ENCODE measurements around the gene TECTB.

TECTB gene

GRCh38 chr10:112307358-112308124 is 24.3 kb downstream of the TECTB start:
- peak; percentile 69 for DNase-seq (ENCODE audit: low spot score)
- TF ChIP-seq CTCF (IDR thresholded peaks at IDR 0.05; ENCODE audit: extremely low read depth, missing control alignments) = peak; percentile 49

- no peak for DNase-seq (ENCODE audit: low spot score)
- no peak for TF ChIP-seq CTCF (IDR thresholded peaks at IDR 0.05; ENCODE audit: extremely low read depth, missing control alignments)
Observed at GRCh38 chr10:112308125-112308502, 24.9 kb downstream of the TECTB start.

- no peak for DNase-seq (ENCODE audit: low spot score)
- TF ChIP-seq CTCF (IDR thresholded peaks at IDR 0.05; ENCODE audit: extremely low read depth, missing control alignments) = no peak
Observed at GRCh38 chr10:112311481-112311880, 28.3 kb downstream of the TECTB start.

DNA sequence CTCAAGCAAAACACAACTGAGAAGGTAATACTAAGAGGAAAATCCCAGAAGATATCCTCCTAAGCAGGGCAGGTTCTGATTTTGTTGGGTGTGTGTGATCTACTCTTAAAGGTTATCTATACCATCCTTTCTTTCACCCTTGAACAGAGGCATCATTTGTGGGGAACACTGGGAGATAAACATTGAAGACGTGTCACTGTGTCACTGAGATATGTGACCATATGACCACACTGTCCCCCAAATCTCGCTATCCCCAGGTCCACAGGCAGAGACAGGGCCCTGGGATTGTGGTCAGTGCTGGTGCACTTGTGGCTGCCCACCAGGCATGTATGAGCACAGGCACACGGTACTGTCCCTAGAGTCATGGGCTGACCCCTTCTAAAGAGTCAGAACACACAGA is 30.0 kb downstream of the TECTB start:
- no peak for TF ChIP-seq CTCF (IDR thresholded peaks at IDR 0.05; ENCODE audit: extremely low read depth, missing control alignments)
- no peak for DNase-seq (ENCODE audit: low spot score)

DNA sequence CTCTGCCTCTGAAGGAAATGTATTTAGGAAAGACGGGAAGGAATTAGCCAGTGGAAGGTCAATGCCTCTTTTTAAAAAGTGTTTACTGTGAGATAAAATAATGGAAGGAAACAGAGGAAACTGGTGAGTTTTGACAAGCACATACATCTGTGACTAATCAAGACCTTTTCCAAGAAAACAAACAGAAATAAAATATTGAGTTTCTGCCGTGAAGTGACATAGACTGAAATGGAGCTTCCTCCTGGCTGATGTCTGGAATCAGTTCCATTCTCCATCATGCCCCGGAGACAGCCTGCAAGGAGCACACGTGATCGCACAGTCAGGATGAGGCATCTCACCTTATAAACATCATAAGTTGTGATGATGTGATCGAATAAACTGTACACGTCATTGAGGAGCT is 30.7 kb downstream of the TECTB start:
- TF ChIP-seq CTCF (IDR thresholded peaks at IDR 0.05; ENCODE audit: extremely low read depth, missing control alignments) = no peak
- no peak for DNase-seq (ENCODE audit: low spot score)

- peak; percentile 68 for DNase-seq (ENCODE audit: low spot score)
- peak; percentile 82 for TF ChIP-seq CTCF (IDR thresholded peaks at IDR 0.05; ENCODE audit: extremely low read depth, missing control alignments)
Observed at GRCh38 chr10:112314822-112315474, 31.7 kb downstream of the TECTB start.

DNA sequence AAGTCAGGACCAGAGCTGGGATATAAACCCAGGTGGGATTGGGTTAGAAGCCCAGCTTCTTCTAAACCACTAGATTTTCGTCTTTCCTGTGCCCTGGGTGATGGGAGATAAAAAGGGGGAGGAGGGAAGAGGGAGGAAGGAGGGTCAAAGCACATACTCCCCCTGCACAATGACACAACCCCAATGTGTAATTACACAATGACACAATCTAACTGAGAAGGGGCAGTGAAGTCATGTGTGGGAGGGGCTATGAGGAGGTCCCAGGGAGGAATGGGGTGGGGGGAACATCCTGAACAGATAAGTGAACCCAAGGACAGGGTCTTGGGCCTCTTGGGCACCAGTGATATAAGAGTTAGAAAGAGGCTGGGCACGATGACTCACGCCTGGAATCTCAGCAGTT is 44.5 kb downstream of the TECTB start:
- no peak for TF ChIP-seq CTCF (IDR thresholded peaks at IDR 0.05; ENCODE audit: extremely low read depth, missing control alignments)
- DNase-seq (ENCODE audit: low spot score) = no peak

All from GM20000 (cell line).